ENCODE measurements around the gene HYOU1.
"Not testable (repeated sequence)": the region's sequence is repeated elsewhere in the genome, so short reads cannot be mapped to it uniquely, and the experiment has no call there.

The HYOU1 gene

GRCh38 chr11:119057000-119057769 is at the start of gene HYOU1:
Gene HYOU1 (minus strand): TSS chr11:119057205. CDS start chr11:119056160, 1,045 bp downstream.
- DNase-seq: peak; percentile 97

- peak; percentile 36 for DNase-seq
Measured at GRCh38 chr11:119103793-119104192, 46.8 kb upstream of the HYOU1 start.

- not testable (repeated sequence) for DNase-seq
Measured at GRCh38 chr11:119103161-119103664, 46.2 kb upstream of the HYOU1 start.

GRCh38 chr11:119101759-119102423 is 44.9 kb upstream of the HYOU1 start, which contains the start of gene DPAGT1:
Gene DPAGT1 (minus strand): TSS chr11:119101853. CDS start chr11:119101655, 198 bp downstream.
- DNase-seq: peak; percentile 100

GRCh38 chr11:119100994-119101758 is 44.2 kb upstream of the HYOU1 start:
- DNase-seq: no peak

GRCh38 chr11:119100246-119100970 is 43.4 kb upstream of the HYOU1 start:
- peak; percentile 33 for DNase-seq

- no peak for DNase-seq
Measured at GRCh38 chr11:119099711-119100110, 42.7 kb upstream of the HYOU1 start.

- peak; percentile 99 for DNase-seq
Measured at GRCh38 chr11:119095066-119095880, 38.3 kb upstream of the HYOU1 start.

GRCh38 chr11:119094816-119095065 is 37.7 kb upstream of the HYOU1 start:
- no peak for DNase-seq

GRCh38 chr11:119093942-119094815 is 37.2 kb upstream of the HYOU1 start:
- no peak for DNase-seq

GRCh38 chr11:119092880-119093842 is 36.2 kb upstream of the HYOU1 start:
- peak; percentile 16 for DNase-seq

GRCh38 chr11:119091966-119092879 is 35.2 kb upstream of the HYOU1 start:
- DNase-seq: no peak

- DNase-seq: no peak
Measured at GRCh38 chr11:119091178-119091577, 34.2 kb upstream of the HYOU1 start.

GRCh38 chr11:119089319-119089718 is 32.3 kb upstream of the HYOU1 start:
- no peak for DNase-seq

GRCh38 chr11:119088406-119088805 is 31.4 kb upstream of the HYOU1 start:
- DNase-seq: no peak

- DNase-seq: no peak
Measured at GRCh38 chr11:119087747-119088241, 30.8 kb upstream of the HYOU1 start.

- no peak for DNase-seq
Measured at GRCh38 chr11:119087123-119087522, 30.1 kb upstream of the HYOU1 start.

GRCh38 chr11:119085437-119085847 is 28.4 kb upstream of the HYOU1 start:
- no peak for DNase-seq
